ENCODE data around the gene MECR. TPM values are rescaled to one million over a fixed set of nuclear protein-coding genes. Genes with fewer than 3 reads are reported as not detected.

Gene MECR
- total RNA-seq, 1 donor from 2014 or later = 11.7 TPM

DNA sequence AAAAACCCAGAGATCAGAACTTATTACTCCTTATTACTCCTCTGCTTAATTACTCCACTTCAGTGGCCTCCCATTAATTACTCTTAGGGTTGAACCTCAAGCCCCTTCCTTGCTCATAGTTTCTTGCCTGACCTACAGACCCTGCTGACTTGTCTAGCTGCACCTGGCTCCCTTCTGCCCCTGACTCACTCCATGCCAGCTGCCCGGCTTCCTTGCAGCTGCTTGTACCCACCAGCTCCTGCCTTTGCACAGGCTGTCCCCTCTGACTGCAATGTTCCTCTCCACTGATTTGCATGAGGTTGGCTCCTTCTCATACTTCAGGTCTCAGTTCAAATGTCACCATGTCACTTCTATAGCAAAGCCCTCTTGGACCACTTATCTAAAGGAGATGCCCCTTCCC, 3.7 kb upstream of the MECR start:
- Histone ChIP-seq H2AFZ (replicated peaks) (no peak overlapping the region), H3K36me3 (no peaks in the 10 kb centered on the region), H3K4me2 (no peak overlapping the region), H3K4me3 (no peak overlapping the region), H3K27me3 (peaks cover 76% of the 10 kb centered on the region), H4K20me1 (ENCODE audit: low read depth) (peaks cover 11% of the 10 kb centered on the region), H3F3A (ENCODE audit: low read depth) (peaks cover 33% of the 10 kb centered on the region), H3K9ac (no peak overlapping the region), H3K27ac (no peak overlapping the region), H3K9me3 (ENCODE audit: low read depth) (no peaks in the 10 kb centered on the region), H3K79me2 (ENCODE audit: low read depth) (peaks cover 11% of the 10 kb centered on the region), H3K4me1 (peaks cover 22% of the 10 kb centered on the region)
- H3K4me1 Mint-ChIP-seq = peaks cover 33% of the 10 kb centered on the region
- H3K27me3 Mint-ChIP-seq (ENCODE audit: insufficient read depth, low read depth) = peaks cover 41% of the 10 kb centered on the region
- no peak overlapping the region for H3K4me3 Mint-ChIP-seq
- TF ChIP-seq EZH2 (IDR thresholded peaks at IDR 0.05) (no peak), EZH2phosphoT487 (IDR thresholded peaks at IDR 0.05) (no peak), CTCF (IDR thresholded peaks at IDR 0.05) (no peak)
- H3K27ac Mint-ChIP-seq = no peak overlapping the region
- H3K36me3 Mint-ChIP-seq = no peaks in the 10 kb centered on the region
- no peak for DNase-seq (ENCODE audit: low spot score)
- peaks cover 5% of the 10 kb centered on the region for H3K9me3 Mint-ChIP-seq

- Histone ChIP-seq H3F3A (ENCODE audit: low read depth) (peaks cover 25% of the 10 kb centered on the region), H3K27me3 (peaks cover 68% of the 10 kb centered on the region), H3K9me3 (ENCODE audit: low read depth) (no peaks in the 10 kb centered on the region), H2AFZ (replicated peaks) (no peak overlapping the region), H3K9ac (no peak overlapping the region), H3K79me2 (ENCODE audit: low read depth) (peaks cover 17% of the 10 kb centered on the region), H3K4me2 (no peak overlapping the region), H4K20me1 (ENCODE audit: low read depth) (peaks cover 3% of the 10 kb centered on the region), H3K27ac (no peak overlapping the region), H3K4me1 (peaks cover 16% of the 10 kb centered on the region), H3K36me3 (no peaks in the 10 kb centered on the region), H3K4me3 (no peak overlapping the region)
- Mint-ChIP-seq H3K36me3 (no peaks in the 10 kb centered on the region), H3K4me3 (no peak overlapping the region), H3K27me3 (ENCODE audit: insufficient read depth, low read depth) (peaks cover 36% of the 10 kb centered on the region), H3K9me3 (peaks cover 5% of the 10 kb centered on the region), H3K4me1 (peaks cover 28% of the 10 kb centered on the region), H3K27ac (no peak overlapping the region)
- TF ChIP-seq CTCF (IDR thresholded peaks at IDR 0.05) (no peak), EZH2phosphoT487 (IDR thresholded peaks at IDR 0.05) (no peak), EZH2 (IDR thresholded peaks at IDR 0.05) (no peak)
- DNase-seq (ENCODE audit: low spot score) = no peak
Observed at GRCh38 chr1:29233693-29234092, 3.0 kb upstream of the MECR start.

DNA sequence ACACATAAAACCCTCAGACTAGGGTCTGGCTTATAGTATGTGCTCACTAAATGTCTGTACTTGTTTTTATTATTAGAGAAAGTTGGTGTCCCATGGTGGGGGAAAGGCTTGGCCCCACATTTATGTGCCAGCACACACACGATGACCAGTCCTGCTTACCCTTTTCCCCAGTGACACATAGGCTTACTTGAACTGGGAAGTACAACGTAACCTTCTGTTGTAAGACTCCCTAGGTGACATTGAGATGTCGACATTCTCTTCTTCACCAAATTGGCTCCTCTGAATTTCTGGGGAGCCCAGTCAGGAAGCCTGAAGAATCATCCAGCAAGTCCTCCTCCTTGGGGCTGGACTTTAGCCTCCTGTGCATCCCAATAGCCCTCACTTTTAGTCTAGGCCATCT, 1.7 kb upstream of the MECR start:
- Histone ChIP-seq H3K9ac (no peak overlapping the region), H3K27me3 (peaks cover 56% of the 10 kb centered on the region), H3K4me2 (no peak overlapping the region), H4K20me1 (ENCODE audit: low read depth) (no peaks in the 10 kb centered on the region), H3F3A (ENCODE audit: low read depth) (peaks cover 16% of the 10 kb centered on the region), H3K4me3 (no peak overlapping the region), H3K36me3 (no peaks in the 10 kb centered on the region), H3K27ac (no peak overlapping the region), H2AFZ (replicated peaks) (no peak overlapping the region), H3K9me3 (ENCODE audit: low read depth) (no peaks in the 10 kb centered on the region), H3K4me1 (peaks cover 12% of the 10 kb centered on the region), H3K79me2 (ENCODE audit: low read depth) (peaks cover 18% of the 10 kb centered on the region)
- H3K27me3 Mint-ChIP-seq (ENCODE audit: insufficient read depth, low read depth) = peaks cover 31% of the 10 kb centered on the region
- no peak overlapping the region for H3K27ac Mint-ChIP-seq
- peaks cover 23% of the 10 kb centered on the region for H3K4me1 Mint-ChIP-seq
- peaks cover 5% of the 10 kb centered on the region for H3K9me3 Mint-ChIP-seq
- no peaks in the 10 kb centered on the region for H3K36me3 Mint-ChIP-seq
- H3K4me3 Mint-ChIP-seq = no peak overlapping the region
- no peak for DNase-seq (ENCODE audit: low spot score)
- TF ChIP-seq CTCF (IDR thresholded peaks at IDR 0.05) = no peak

GRCh38 chr1:29230204-29230552, 556 bp downstream of the MECR start:
- Histone ChIP-seq H2AFZ (replicated peaks) (peak overlapping the region; percentile 58), H3K27ac (no peak overlapping the region), H3K4me3 (peak overlapping the region; percentile 83), H3K4me2 (peak overlapping the region; percentile 93), H3K27me3 (peaks cover 36% of the 10 kb centered on the region), H3K4me1 (peaks cover 8% of the 10 kb centered on the region), H3K36me3 (no peaks in the 10 kb centered on the region), H3K9me3 (ENCODE audit: low read depth) (no peaks in the 10 kb centered on the region), H3F3A (ENCODE audit: low read depth) (peaks cover 8% of the 10 kb centered on the region), H3K9ac (peak overlapping the region; percentile 68), H3K79me2 (ENCODE audit: low read depth) (peaks cover 18% of the 10 kb centered on the region), H4K20me1 (ENCODE audit: low read depth) (no peaks in the 10 kb centered on the region)
- Mint-ChIP-seq H3K27ac (no peak overlapping the region), H3K9me3 (no peaks in the 10 kb centered on the region), H3K27me3 (ENCODE audit: insufficient read depth, low read depth) (peaks cover 18% of the 10 kb centered on the region), H3K36me3 (no peaks in the 10 kb centered on the region), H3K4me1 (peaks cover 13% of the 10 kb centered on the region), H3K4me3 (peak overlapping the region; percentile 96)
- no peak for TF ChIP-seq CTCF (IDR thresholded peaks at IDR 0.05)
- TF ChIP-seq EZH2phosphoT487 (IDR thresholded peaks at IDR 0.05) = no peak
- TF ChIP-seq EZH2 (IDR thresholded peaks at IDR 0.05) = no peak
- no peak for DNase-seq (ENCODE audit: low spot score)

All from neural progenitor cell (in vitro differentiated cells).